ENCODE results near the gene CISH. TPM values are rescaled to one million over a fixed set of nuclear protein-coding genes. Genes with fewer than 3 reads are reported as not detected.
A peak's percentile ranks its signal among the peaks of the same experiment; 100 is the strongest.

The CISH gene
- total RNA-seq, 1 donor from 2014 or later: 10.2 TPM

GRCh38 chr3:50642382-50642781 lies 30.8 kb upstream of the CISH start:
- DNase-seq (no peak), ATAC-seq (no peak)
- intact Hi-C loops (cut with micrococcal nuclease): no loop called here

DNA sequence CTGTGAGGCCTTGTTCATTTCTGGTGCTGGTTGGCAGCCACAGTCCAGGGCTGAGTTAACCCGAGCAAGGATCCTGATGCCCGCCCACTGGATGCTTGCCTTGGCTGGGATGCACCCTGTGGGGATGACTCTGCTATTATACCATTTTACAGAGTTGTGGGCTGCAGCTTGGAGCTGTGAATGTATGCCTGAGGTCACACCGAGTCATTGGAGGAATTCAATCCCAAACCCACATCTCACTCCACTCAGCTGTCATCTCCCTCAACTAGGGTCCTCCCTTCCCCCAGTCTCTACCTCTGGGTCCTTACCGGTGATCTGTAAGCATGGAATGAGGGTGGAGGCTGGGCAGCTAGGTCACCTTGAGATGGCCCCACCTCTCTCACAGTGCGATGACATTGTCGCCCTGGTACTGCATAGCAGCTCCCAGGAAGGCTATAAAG lies 27.5 kb upstream of the CISH start:
- ATAC-seq (peak; percentile 57), DNase-seq (no peak)
- intact Hi-C loops (cut with micrococcal nuclease): no loop called here

DNA sequence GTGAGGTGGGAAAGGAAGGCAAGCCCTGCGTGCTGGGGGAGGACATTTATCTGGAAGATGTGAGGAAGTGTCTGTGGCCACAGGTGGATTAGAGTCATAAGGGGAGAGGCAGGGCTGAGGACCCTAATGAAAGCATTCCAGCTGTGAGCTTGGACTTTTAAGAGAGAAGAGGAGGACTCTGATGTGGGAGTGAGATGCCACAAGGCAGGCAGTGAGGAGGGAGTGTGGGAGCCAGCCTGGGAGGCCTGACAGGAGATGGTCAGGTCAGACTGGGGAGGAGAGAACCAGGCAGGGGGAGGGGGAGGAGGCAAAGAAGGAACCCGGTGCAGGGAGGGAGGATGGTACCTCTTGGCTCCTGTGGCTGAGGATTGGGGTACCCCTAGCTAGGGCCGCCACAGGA lies 26.4 kb upstream of the CISH start:
- intact Hi-C loops (cut with micrococcal nuclease): no loop called here
- DNase-seq: no peak
- ATAC-seq: peak; percentile 33

DNA sequence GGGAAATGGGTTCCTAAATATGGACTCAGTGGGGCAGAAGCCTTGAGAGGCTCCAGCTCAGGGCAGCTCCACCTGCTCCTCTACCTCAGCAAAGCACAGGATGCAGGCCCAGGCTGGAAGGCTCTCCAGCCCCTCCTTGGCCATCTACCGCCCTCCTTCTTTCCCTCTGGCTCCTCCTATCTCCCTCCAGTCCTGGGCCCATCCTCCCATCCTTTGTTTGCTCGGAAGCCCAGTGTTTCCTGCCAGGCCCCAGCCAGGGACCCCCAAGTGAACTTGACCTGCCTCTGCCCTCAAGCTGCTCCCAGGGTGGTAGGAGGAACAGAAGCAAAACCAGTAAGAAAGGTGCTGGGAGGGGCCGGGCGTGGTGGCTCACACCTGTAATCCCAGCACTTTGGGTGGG lies 25.4 kb upstream of the CISH start:
- intact Hi-C loops (cut with micrococcal nuclease): no loop called here
- ATAC-seq (no peak), DNase-seq (no peak)

- intact Hi-C loops (cut with micrococcal nuclease): no loop called here
- ATAC-seq: no peak
- no peak for DNase-seq
Measured at GRCh38 chr3:50635066-50635465, 23.5 kb upstream of the CISH start.

- ATAC-seq (no peak), DNase-seq (no peak)
- intact Hi-C loops (cut with micrococcal nuclease): no loop called here
Measured at GRCh38 chr3:50633230-50633790, 21.7 kb upstream of the CISH start.

- no peak for ATAC-seq
- intact Hi-C loops (cut with micrococcal nuclease): no loop called here
- no peak for DNase-seq
Measured at GRCh38 chr3:50632450-50632849, 20.9 kb upstream of the CISH start.

GRCh38 chr3:50630877-50631276 lies 19.3 kb upstream of the CISH start:
- intact Hi-C loops (cut with micrococcal nuclease): no loop called here
- ATAC-seq: no peak
- DNase-seq: no peak

- DNase-seq (no peak), ATAC-seq (no peak)
- intact Hi-C loops (cut with micrococcal nuclease): no loop called here
Measured at GRCh38 chr3:50630394-50630793, 18.8 kb upstream of the CISH start.

- DNase-seq (no peak), ATAC-seq (no peak)
- intact Hi-C loops (cut with micrococcal nuclease): no loop called here
Measured at GRCh38 chr3:50628601-50629000, 17.0 kb upstream of the CISH start.

- ATAC-seq (peak; percentile 86), DNase-seq (peak; percentile 65)
- intact Hi-C loops (cut with micrococcal nuclease): no loop called here
Measured at GRCh38 chr3:50627407-50628051, 16.0 kb upstream of the CISH start.

DNA sequence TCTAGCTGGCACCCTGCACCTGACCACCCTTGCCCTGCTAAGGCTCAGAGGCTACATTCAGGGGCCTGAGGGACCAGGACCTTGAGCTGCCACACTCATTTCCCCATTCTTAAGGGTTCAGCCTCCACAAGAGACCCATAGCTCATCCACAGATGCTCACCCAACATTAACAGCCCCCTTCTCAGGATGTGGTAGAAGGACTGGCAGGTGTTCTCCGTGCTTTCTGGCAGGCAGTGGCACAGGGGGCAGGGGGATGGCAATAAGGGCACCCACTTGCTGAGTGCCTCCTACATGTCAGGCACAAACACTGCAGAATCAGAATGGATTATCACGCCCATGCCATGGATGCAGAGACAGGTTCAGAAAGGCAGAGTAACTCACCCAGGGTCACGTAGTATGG lies 14.8 kb upstream of the CISH start:
- ATAC-seq (no peak), DNase-seq (no peak)
- intact Hi-C loops (cut with micrococcal nuclease): no loop called here

- DNase-seq: no peak
- intact Hi-C loops (cut with micrococcal nuclease): no loop called here
- ATAC-seq: peak; percentile 9
Measured at GRCh38 chr3:50625231-50626182, 13.9 kb upstream of the CISH start.

DNA sequence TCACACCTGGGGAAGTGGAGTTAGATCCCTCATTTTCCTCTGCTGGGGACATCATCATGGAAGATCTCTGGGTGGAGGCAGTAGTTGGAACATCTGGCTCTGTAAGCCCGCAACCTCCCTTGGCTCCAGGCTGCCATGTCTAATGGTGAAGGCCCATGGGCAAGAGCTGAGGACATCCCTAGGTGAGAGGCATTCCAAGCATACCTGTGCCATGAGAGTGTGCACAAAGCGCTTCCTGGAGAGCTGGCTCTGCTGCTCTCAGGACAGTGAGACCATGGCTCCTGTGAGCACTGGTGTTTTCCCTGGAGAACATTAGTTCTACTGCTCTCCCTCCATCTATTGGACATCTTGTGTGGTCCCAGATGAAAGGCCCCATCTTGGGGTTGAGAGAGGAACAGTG lies 13.1 kb upstream of the CISH start:
- intact Hi-C loops (cut with micrococcal nuclease): no loop called here
- ATAC-seq (no peak), DNase-seq (no peak)

- intact Hi-C loops (cut with micrococcal nuclease): no loop called here
- ATAC-seq (no peak), DNase-seq (no peak)
Measured at GRCh38 chr3:50623840-50624474, 12.4 kb upstream of the CISH start.

GRCh38 chr3:50622881-50623280 lies 11.3 kb upstream of the CISH start:
- no peak for ATAC-seq
- DNase-seq: no peak
- intact Hi-C loops (cut with micrococcal nuclease): no loop called here

GRCh38 chr3:50620820-50621219 lies 9.2 kb upstream of the CISH start:
- peak; percentile 0 for ATAC-seq
- intact Hi-C loops (cut with micrococcal nuclease): no loop called here
- DNase-seq: no peak

- intact Hi-C loops (cut with micrococcal nuclease): no loop called here
- no peak for DNase-seq
- no peak for ATAC-seq
Measured at GRCh38 chr3:50620420-50620819, 8.8 kb upstream of the CISH start.

GRCh38 chr3:50617911-50618481 lies 6.4 kb upstream of the CISH start:
- intact Hi-C loops (cut with micrococcal nuclease): no loop called here
- ATAC-seq: peak; percentile 48

More at GRCh38 chr3:50617911-50618481, 6.4 kb upstream of the CISH start:
- peak; percentile 84 for DNase-seq
